Stomach (tissue), 4 donors: ENCODE measurements around the gene GAMT.

Source experiments
- EP300 ChIP-seq: sonication (generic); formaldehyde crosslinking; IDR thresholded peaks from one replicate; pipeline ENCODE4 v1.6.1; 2017; ENCODE audit warnings: antibody characterized with exemption
- POLR2A ChIP-seq, 4 donors: fragments of 450-650 bp; IDR thresholded peaks; one replicate each; pipeline ENCODE4 v1.6.1; 2016; ENCODE audit warnings: antibody characterized with exemption in 4 of 4, control low read depth in 2 of 4, mild to moderate bottlenecking in 1 of 4, moderate library complexity in 1 of 4
- TF ChIP-seq, protein P1 (sequence below), 7 experiments: fragments of 450-650 bp in 4 of 7; fragments of 200-600 bp in 3 of 7; sonication (generic) in 3 of 7; IDR thresholded peaks; one replicate each; pipeline ENCODE4 v1.5.1; 2016 to 2019; ENCODE audit warnings: antibody characterized with exemption in 7 of 7, control low read depth in 2 of 7, mild to moderate bottlenecking in 1 of 7

DNA sequence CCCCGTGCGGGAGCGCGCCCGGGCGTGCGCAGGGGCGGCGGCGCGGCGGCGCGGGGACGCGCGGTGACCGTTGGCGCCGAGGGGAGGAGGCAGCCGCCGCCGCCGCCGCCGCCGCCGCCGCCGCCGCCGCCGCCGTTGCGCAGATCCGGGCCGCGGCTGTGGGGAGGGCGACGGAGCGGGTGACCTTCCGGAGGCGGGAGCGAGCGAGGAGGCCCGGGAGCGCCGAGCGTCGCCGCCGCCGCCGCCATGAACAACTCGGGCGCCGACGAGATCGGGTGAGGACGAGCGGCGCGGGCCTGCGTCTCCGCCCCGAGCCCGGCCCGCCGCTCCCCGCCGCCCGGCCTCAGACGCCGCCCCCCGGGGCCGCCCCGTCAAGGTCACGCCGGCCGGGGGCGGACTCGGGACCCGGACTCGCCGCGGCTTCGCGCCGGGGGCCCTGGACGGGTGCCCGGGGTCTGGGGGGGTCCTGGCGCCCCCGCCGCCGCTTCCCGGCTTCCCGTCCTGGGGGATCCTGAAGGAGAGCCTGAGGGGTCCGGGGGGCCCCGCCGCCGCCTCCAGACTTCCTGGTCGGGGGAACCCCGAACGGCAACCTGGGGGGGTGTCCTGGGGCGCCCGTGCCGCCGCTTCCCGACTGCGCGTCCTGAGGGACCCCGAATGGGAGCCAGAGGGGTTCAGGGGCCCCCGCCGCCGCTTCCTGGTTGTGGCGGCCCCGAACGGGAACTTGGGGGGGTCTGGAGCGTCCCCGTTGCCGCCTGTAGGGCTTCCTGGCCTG lies 6.4 kb upstream of the GAMT start, which contains the start of gene DAZAP1:
- TF ChIP-seq EP300 = no peak
- TF ChIP-seq, protein P1, sequence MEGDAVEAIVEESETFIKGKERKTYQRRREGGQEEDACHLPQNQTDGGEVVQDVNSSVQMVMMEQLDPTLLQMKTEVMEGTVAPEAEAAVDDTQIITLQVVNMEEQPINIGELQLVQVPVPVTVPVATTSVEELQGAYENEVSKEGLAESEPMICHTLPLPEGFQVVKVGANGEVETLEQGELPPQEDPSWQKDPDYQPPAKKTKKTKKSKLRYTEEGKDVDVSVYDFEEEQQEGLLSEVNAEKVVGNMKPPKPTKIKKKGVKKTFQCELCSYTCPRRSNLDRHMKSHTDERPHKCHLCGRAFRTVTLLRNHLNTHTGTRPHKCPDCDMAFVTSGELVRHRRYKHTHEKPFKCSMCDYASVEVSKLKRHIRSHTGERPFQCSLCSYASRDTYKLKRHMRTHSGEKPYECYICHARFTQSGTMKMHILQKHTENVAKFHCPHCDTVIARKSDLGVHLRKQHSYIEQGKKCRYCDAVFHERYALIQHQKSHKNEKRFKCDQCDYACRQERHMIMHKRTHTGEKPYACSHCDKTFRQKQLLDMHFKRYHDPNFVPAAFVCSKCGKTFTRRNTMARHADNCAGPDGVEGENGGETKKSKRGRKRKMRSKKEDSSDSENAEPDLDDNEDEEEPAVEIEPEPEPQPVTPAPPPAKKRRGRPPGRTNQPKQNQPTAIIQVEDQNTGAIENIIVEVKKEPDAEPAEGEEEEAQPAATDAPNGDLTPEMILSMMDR (IDR thresholded peaks at IDR 0.05) = no peak
- no peak for TF ChIP-seq POLR2A (IDR thresholded peaks at IDR 0.05)
